NOMO-1 treated with DMSO at 0.1 percent for 48 hours (cell line): ENCODE data around the gene TEDC1.
"Not testable (repeated sequence)": the region's sequence is repeated elsewhere in the genome, so short reads cannot be mapped to it uniquely, and the experiment has no call there.

Experiments
- DNase-seq: peaks from one replicate; lab custom pipeline; 2025; ENCODE audit not compliant: unreplicated experiment; lab: John Stamatoyannopoulos, UW

TEDC1 gene

GRCh38 chr14:105536051-105536450 is 45.0 kb downstream of the TEDC1 start:
- no peak for DNase-seq

- no peak for DNase-seq
Observed at GRCh38 chr14:105536691-105537579, 45.9 kb downstream of the TEDC1 start.

GRCh38 chr14:105537580-105538474 is 46.8 kb downstream of the TEDC1 start:
- DNase-seq = no peak

- no peak for DNase-seq
Observed at GRCh38 chr14:105538481-105539049, 47.5 kb downstream of the TEDC1 start.

- no peak for DNase-seq
Observed at GRCh38 chr14:105540811-105541210, 49.8 kb downstream of the TEDC1 start.

GRCh38 chr14:105541218-105541875 is 50.3 kb downstream of the TEDC1 start:
- DNase-seq = no peak

GRCh38 chr14:105545676-105546075 is 54.6 kb downstream of the TEDC1 start:
- DNase-seq = not testable (repeated sequence)

GRCh38 chr14:105546410-105546809 is 55.4 kb downstream of the TEDC1 start:
- DNase-seq = not testable (repeated sequence)

GRCh38 chr14:105547072-105547471 is 56.0 kb downstream of the TEDC1 start:
- not testable (repeated sequence) for DNase-seq

GRCh38 chr14:105547741-105548169 is 56.7 kb downstream of the TEDC1 start:
- DNase-seq = no peak
